ENCODE measurements around the gene ZFP57. TPM values are rescaled to one million over a fixed set of nuclear protein-coding genes. Genes with fewer than 3 reads are reported as not detected.

Gene ZFP57
- total RNA-seq, 2 donors from 2014 or later = 0.30 to 12.6 TPM

GRCh38 chr6:29631860-29632731, 48.9 kb downstream of the ZFP57 start:
- no peaks in the 10 kb centered on the region for H3K27me3 ChIP-seq
- H3K9me3 ChIP-seq = no peaks in the 10 kb centered on the region
- TF ChIP-seq CTCF (IDR thresholded peaks at IDR 0.05) = no peak
- no peak for DNase-seq (ENCODE audit: low spot score)
- H3K4me1 ChIP-seq = peaks cover 3 to 34% of the 10 kb centered on the region in 2 donors
- H3K27ac ChIP-seq = peak overlapping the region; percentile 83 to 91
- H3K4me3 ChIP-seq = peak overlapping the region; percentile 86 to 92
- H3K36me3 ChIP-seq = no peaks in the 10 kb centered on the region

DNA sequence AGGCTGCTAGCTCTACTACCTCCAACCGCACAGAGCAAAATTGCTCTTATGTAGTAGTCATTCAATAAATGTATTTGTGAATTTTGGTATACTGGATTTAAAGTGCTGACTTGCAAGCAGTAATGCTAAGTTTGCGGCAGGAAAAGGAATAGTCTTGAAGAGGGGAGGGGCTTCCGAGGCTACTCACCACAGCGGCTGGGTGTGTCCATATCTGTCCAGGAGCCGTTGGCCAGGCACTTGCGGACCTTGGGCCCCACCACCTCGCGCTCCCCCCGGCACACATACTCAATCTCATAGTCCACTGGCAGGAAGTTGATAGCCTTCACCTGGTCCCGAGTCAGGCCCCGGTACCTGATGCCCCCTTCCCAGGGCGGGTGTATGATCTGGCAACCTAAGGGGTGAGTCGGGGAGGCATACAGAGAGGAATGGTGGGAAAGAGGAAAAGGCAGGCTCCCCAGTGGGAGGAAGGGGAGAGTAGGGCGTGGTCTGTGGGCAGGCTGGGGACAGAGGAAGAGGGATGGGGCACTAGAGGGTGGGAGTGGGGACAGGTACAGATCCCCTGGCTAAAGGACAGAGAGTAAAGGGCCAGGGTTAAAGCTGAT, 49.6 kb downstream of the ZFP57 start:
- Histone ChIP-seq H3K27me3 (no peaks in the 10 kb centered on the region), H3K4me1 (peaks cover 3 to 34% of the 10 kb centered on the region in 2 donors), H3K36me3 (no peaks in the 10 kb centered on the region), H3K27ac (no peak overlapping the region), H3K4me3 (peak overlapping the region in 1 of 2 donors; percentile 92), H3K9me3 (no peaks in the 10 kb centered on the region)
- no peak for TF ChIP-seq CTCF (IDR thresholded peaks at IDR 0.05)
- DNase-seq (ENCODE audit: low spot score) = no peak

- no peaks in the 10 kb centered on the region for H3K36me3 ChIP-seq
- no peaks in the 10 kb centered on the region for H3K27me3 ChIP-seq
- no peak overlapping the region for H3K4me3 ChIP-seq
- no peak for DNase-seq (ENCODE audit: low spot score)
- H3K27ac ChIP-seq = no peak overlapping the region
- no peak for TF ChIP-seq CTCF (IDR thresholded peaks at IDR 0.05)
- H3K9me3 ChIP-seq = no peaks in the 10 kb centered on the region
- peaks cover 3 to 34% of the 10 kb centered on the region in 2 donors for H3K4me1 ChIP-seq
These were observed 50.6 kb downstream of the ZFP57 start for GRCh38 chr6:29630315-29630714.

DNA sequence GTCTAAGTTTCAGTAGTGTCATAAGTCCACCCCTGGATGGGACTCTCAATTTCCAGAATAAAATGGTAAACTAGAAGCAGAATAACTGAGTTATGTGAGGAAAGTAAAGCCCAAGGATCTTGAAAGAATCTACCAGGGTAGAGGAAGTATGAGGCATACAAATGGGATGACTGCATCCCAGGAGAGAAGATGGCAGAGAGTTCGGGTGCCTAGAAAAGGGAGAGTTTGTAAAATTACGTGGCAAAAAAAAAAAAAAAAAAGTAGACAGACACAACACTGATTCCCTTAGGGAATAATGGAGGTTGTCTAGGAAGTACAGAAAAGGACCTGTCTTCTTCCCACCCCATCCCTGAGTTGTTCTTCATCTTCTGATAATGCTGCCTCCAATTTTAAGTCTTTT, 51.4 kb downstream of the ZFP57 start:
- DNase-seq (ENCODE audit: low spot score) = no peak
- no peak for TF ChIP-seq CTCF (IDR thresholded peaks at IDR 0.05)
- Histone ChIP-seq H3K9me3 (no peaks in the 10 kb centered on the region), H3K27ac (no peak overlapping the region), H3K27me3 (no peaks in the 10 kb centered on the region), H3K4me1 (peaks cover 3 to 34% of the 10 kb centered on the region in 2 donors), H3K4me3 (no peak overlapping the region), H3K36me3 (no peaks in the 10 kb centered on the region)

DNA sequence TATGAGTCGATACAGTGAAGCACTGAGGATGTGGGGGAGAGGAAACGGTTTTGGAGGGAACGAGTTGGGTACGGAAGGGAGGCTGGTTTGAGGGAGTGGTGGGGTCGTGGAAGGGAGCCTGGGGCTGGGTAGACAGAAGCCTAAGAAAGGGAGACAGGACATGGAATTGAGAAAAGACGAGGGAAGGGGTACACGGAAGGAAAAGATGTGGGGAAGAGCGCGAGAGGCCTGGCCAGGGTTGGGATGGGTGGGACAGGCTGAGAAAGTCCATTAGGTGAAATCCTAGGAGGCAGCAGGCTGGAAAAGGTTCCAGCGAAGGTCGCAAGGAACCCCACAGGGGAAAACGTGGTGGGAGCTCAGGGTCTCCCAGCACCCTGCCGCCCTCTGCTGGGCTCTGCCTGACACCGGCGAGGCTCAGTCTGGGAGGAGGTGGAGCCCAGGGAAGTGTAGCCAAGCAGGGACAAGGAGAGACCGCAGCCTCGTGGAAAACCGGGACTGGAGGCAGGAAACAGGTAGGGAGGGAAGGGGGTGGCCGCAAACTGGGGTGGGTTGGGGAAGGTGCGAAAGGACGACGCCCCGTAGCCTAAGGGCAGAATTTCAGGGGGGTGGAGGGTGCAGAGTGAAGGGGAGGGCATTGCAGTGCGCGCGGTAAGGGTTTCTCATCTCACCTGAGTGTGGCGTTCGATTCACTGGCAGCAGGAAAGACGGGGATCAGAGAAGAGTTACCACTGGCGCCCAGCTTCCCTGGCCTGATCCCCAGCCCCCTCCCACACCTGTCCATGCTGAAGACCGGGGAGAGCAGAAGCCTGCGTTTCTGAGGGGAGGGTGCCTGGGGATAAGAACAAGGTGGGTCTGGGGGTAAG, 52.3 kb downstream of the ZFP57 start:
- TF ChIP-seq CTCF (IDR thresholded peaks at IDR 0.05) = peak; percentile 56 to 78
- H3K27ac ChIP-seq = peak overlapping the region; percentile 72 to 82
- H3K36me3 ChIP-seq = no peaks in the 10 kb centered on the region
- peak; percentile 77 for DNase-seq (ENCODE audit: low spot score)
- H3K4me3 ChIP-seq = peak overlapping the region; percentile 58 to 66
- H3K9me3 ChIP-seq = no peaks in the 10 kb centered on the region
- H3K27me3 ChIP-seq = no peaks in the 10 kb centered on the region
- H3K4me1 ChIP-seq = peaks cover 3 to 34% of the 10 kb centered on the region in 2 donors
